ENCODE measurements around the gene CCNY. TPM values are rescaled to one million over a fixed set of nuclear protein-coding genes. Genes with fewer than 3 reads are reported as not detected.
A peak's percentile ranks its signal among the peaks of the same experiment; 100 is the strongest.

CCNY gene
- total RNA-seq, 1 donor from 2014 or later, result 44.3 TPM

GRCh38 chr10:35425595-35425994, 89.3 kb downstream of the CCNY start:
- no peak for DNase-seq (ENCODE audit: low spot score)

GRCh38 chr10:35426657-35427056, 90.3 kb downstream of the CCNY start:
- DNase-seq (ENCODE audit: low spot score), result no peak

- DNase-seq (ENCODE audit: low spot score), result no peak
These were observed 91.2 kb downstream of the CCNY start for GRCh38 chr10:35427543-35427942.

GRCh38 chr10:35428521-35428920, 92.2 kb downstream of the CCNY start:
- no peak for DNase-seq (ENCODE audit: low spot score)

GRCh38 chr10:35432781-35433338, 96.6 kb downstream of the CCNY start:
- no peak for DNase-seq (ENCODE audit: low spot score)

- peak; percentile 67 for DNase-seq (ENCODE audit: low spot score)
These were observed 97.6 kb downstream of the CCNY start for GRCh38 chr10:35433851-35434426.

DNA sequence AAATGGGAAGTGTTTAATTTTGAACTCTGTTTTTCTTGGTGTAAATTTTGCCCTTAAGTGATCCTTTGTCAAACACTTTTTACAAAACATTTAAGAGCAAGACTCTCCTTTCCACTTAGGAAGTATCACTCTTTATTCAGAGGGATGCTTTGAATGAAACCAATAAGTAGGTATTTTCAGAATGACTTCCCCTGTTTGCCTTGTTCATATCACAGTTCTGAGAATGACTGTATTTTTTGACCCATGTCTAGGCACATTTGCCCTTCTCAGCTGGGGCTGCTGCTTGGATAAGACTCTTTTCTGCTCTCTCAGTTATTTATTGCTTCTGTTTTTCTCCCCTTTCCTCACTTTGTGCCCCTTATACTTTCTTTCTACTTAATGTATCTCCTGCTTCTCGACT, 98.2 kb downstream of the CCNY start:
- DNase-seq (ENCODE audit: low spot score), result no peak

DNA sequence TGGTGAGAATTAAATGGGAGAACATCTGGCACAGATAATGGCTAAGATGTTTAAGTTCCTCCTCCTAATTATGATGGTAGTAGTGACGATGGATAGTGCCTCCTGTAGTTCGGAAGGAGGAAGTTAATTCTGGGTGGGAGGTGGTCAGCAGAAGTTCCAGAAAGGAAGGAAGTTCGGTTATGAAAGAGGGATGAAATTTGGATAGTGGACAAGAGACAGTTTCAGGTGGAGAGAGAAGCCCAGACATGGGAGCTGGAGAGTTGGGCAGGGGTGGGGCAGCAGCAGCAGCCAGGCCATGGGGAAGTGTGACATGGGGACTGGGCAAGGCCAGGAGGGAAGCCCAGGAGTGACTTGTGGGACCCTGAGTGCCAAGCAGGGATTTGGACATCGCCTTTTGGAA, 99.5 kb downstream of the CCNY start:
- no peak for DNase-seq (ENCODE audit: low spot score)

- DNase-seq (ENCODE audit: low spot score), result no peak
These were observed 101.5 kb downstream of the CCNY start for GRCh38 chr10:35437829-35438228.

DNA sequence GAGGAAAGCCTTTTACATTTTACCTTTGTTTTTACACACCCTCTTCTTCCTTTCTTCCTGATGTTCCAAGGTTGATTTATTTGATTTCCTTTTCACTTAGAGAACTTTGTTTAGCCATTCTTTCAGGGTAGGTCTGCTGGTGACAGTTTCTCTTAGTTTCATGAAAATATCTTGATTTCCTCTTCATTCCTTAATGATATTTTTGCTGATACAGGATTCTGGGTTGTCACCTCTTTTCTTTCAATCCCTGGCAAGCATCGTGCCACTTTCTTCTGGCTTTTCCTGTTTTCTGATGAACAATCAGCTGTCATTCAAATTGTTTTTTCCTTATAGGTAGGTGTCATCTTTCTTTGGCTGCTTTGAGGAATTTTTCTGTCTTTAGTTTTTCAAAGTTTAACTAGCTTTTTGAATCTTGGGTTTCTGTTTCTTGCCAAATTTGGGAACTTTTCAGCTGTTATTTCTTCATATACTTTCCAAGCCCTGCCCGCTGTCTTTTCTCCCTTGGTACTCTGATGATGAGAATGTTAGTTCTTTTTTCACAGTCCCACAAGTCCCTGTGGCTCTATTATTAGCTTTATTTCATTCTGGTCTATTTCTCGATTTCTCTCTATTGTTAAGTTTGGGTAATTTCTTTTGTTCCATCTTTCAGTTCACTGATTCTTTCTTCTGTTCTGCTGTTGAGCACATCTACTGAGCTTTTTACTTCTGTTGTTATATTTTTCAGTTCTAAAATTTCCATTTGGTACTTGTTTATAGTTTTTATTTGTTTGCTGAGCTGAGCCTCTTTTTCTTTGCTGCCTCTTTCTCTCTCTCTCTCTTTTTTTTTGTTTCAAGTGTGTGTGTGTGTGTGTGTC, 102.6 kb downstream of the CCNY start:
- DNase-seq (ENCODE audit: low spot score), result no peak

DNA sequence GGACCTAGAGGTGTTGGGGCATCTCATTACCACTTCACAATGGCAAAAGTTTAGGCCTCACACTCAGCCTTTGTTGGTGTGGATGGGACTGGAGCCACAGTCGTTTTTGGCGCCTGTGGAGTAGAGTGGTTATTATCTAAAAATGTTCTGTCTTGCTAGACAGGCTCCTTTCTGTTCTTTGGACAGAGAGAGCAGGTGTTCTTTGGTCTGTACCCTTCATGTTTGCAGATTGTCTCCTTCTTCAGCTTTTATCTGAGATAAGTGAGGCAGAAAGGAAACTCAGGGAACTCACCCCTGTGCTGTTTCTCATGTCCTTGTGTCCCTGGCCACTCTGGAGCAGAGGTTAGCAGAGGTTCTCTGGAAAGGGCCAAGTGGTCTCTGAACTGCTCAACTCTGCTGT, 103.7 kb downstream of the CCNY start:
- DNase-seq (ENCODE audit: low spot score), result no peak

- DNase-seq (ENCODE audit: low spot score), result no peak
These were observed 105.7 kb downstream of the CCNY start for GRCh38 chr10:35442028-35442427.

DNA sequence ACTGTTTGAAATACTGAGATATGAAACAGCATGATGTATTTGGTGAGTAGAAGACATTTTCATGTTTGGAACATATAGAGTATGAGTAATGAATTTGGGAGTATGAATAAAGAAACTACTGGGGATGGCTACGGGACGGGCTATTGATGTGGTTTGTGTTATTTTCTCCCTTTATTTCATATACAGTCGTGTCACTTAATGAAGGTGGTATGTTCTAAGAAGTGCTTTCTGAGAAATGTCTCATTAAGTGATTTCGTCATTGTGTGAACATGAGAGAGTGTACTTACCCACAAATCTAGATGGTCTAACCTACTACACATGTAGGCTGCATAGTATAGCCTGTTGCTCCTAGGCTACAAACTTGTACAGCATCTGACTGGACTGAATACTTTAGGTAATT, 106.3 kb downstream of the CCNY start:
- no peak for DNase-seq (ENCODE audit: low spot score)

GRCh38 chr10:35443858-35444257, 107.5 kb downstream of the CCNY start:
- no peak for DNase-seq (ENCODE audit: low spot score)

GRCh38 chr10:35445150-35445884, 109.0 kb downstream of the CCNY start:
- no peak for DNase-seq (ENCODE audit: low spot score)

GRCh38 chr10:35446439-35446838, 110.1 kb downstream of the CCNY start:
- DNase-seq (ENCODE audit: low spot score), result no peak

DNA sequence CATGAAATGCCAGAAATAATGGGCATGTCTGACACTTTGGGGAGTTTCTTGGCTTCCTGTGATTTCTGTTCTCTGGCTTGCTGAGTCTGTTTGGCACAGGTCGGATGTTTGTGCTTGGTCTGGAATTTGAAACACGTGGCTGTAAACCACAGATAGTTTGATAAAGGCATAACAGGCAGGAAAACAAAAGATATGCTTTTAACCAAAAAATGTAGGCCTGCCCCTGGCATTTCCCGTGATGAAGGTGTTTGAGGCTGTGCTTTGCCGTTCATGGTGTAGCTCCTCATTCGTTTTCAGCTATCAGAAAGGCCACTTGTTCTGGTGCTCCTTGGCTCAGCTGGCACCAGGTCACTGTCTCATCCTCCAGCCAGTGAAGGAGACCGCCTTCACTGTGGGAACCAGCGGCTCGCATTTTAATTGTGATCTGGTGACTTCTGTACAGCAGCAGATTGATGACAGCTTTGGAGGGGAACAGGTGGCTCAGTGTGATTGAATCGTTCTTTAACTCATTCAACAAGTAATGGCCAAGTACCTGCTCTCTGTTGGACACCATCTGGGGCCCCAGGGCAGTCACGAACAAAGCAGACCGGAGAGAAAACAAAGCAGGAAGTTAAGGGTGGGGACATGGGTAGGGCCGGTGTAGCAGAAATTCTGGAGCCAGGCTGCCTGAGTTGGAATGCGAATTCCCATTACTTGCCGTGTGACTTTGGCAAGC, 111.5 kb downstream of the CCNY start:
- DNase-seq (ENCODE audit: low spot score), result peak; percentile 53

GRCh38 chr10:35448687-35449662, 112.7 kb downstream of the CCNY start:
- peak; percentile 34 for DNase-seq (ENCODE audit: low spot score)

GRCh38 chr10:35449944-35450343, 113.6 kb downstream of the CCNY start:
- no peak for DNase-seq (ENCODE audit: low spot score)

Data from umbilical cord (tissue), 2 donors.